T follicular helper cell (primary cell): ENCODE results near the gene UQCR10.

Experiments
- DNase-seq: peaks from one replicate; pipeline ENCODE4 v3.0.0-alpha.2; 2020; ENCODE audit warnings: low read depth

UQCR10 gene

DNA sequence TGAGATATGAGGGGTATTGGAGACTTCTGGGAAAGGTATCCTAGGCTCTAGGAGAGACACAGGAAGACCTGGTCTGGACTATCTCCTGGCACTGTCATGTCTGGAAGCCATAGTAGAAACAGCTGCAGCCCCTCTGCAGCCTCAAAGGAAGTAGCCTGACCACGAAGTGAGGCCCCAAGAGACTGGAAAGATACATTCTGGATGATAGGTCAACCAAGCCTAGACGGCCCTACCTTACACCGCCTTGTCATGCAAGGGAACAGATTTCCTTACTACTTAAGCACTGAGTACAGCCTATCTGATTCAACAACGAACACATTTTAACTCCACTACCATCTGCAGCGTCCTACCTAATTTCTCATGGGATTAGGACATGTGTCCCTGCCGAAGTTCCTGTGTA is 31.1 kb downstream of the UQCR10 start:
- no peak for DNase-seq

- no peak for DNase-seq
These were observed 31.6 kb downstream of the UQCR10 start for GRCh38 chr22:29798801-29799200.

- no peak for DNase-seq
These were observed 32.1 kb downstream of the UQCR10 start for GRCh38 chr22:29799217-29799680.

DNA sequence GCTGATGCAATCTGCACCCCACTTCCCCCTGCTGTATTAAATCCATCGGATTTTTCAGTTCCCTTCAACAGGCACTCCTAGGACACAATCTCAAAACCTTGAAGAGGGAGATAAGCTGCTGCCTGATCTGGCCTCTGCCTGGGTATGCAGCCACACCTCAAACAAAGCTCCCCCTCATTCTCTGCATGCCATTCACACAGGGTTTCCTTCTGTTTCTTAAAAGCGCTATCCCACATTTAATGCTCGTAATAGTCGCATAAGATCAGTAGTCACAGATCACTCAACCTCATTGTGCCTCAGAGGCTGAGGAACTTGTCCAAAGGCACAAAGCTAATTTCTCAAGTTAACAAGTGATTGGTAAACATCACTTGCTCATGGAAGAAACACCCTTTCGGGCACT is 34.0 kb downstream of the UQCR10 start:
- DNase-seq, result no peak

DNA sequence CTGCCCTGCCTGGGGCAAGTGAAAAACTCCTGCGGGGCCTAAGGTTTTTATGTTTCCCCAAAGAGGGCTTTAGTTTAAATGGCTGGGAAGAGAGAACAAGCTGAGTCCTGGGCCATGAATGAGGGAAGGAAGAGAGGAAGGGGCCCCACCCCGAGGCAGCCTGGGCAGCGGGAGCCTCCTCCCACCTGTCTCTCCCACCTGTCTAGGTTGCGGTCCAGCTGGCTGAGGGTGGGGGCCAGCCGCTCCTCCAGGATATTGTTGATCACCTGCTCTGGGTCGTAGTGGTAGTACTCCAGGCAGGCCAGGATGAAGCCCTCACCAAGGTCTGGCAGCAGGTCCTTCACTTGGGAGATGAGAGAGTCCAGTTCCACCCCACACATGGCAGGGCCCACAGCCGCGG is 34.6 kb downstream of the UQCR10 start:
- no peak for DNase-seq

DNA sequence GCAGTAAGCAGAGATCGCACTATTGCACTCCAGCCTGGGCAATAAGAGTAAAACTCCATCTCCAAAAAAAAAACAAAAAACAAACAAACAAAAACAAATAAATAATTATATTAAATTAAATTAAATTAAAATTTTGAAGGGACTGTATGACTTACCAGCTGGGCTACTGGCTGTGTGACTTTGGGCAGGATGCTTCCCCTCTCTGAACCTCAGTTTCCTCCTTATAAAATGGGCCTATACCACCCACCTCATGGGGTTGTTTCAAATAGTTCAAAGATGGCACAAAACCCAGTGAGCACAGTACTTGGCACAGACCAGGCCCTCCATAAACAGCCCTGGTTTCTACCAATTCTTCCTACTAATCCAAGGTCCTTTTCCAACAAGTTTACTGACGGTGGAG is 36.0 kb downstream of the UQCR10 start:
- DNase-seq, result no peak

DNA sequence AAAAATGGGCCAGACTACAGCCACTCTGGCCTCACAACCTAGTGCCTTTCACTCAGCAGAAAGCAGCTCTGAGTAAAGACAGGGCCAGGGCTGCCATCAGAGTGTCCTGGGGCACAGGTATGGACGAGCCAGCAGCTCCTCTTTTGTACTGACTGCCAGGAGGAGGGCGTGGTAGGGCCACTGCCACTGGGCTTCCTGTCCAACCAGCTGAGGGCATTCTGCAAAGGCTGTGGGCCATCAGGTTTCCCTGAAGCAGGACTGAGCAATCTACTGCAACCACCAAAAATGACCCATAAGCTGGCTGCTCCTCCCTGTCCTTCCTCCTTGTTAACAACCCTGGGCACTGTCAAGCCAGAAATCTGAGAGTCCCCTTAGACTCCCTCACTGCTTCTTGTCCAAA is 37.8 kb downstream of the UQCR10 start:
- no peak for DNase-seq

GRCh38 chr22:29806196-29806595 is 39.0 kb downstream of the UQCR10 start:
- no peak for DNase-seq

DNA sequence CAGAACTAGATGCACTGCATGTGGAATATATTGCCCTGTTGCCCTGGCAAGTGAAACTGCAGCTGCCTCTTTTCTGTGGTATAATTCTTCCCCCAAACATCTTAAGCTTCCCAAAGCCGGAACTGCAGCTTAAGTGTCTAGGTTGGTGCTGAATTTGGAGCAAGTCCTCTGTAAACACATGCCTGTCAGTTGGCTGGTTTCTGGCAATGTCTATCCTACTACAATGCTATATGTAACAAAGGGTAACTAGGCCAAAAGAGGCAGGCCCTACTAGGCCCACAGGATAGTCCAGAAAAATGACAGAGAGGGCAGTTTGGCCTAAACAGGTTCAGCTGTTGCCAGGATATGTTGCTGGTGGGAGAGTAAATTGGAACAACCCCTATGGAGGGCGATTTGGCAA is 43.0 kb downstream of the UQCR10 start:
- no peak for DNase-seq

DNA sequence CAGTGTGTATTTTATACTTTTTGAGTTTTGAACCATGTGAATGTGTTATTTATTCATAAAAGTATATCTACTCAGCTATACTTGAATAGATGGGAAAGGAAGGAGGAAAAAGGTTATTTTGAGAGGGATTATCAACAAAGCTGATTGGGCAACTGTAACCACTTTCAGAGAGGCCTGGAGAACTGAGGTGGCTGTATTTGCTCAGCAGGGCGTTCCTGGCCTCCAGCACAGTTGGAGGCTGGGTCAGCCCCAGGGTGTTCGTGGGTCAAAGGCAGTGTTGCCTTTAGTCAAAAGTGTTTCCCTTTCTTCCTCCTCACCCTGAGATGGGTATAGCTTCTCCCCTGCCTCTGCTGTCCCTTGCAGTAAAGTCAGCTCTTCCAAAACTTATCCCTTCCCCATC is 44.2 kb downstream of the UQCR10 start:
- DNase-seq, result no peak

GRCh38 chr22:29813126-29813525 is 46.0 kb downstream of the UQCR10 start:
- DNase-seq, result no peak

GRCh38 chr22:29813563-29813962 is 46.4 kb downstream of the UQCR10 start:
- DNase-seq, result no peak

GRCh38 chr22:29814003-29814402 is 46.8 kb downstream of the UQCR10 start:
- DNase-seq, result no peak

DNA sequence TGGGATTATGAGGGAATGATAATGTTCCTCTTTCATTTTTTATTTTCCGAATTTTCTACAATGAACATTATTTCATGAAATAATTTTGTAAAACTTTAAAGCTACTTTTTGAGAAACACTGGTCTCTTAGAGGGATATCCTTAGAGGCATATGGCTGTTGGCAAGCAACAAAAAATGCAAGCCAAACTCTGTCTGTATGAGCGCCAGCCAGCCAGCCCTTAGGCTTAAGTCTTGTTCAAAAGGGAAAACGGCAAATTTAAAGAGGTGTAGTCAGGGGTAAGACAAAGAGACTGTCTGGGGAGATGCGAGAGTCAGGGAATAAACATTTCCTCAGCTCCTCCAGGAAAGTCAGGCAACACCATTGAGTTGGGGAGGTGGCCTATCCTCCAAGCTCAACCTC is 48.4 kb downstream of the UQCR10 start:
- no peak for DNase-seq

DNA sequence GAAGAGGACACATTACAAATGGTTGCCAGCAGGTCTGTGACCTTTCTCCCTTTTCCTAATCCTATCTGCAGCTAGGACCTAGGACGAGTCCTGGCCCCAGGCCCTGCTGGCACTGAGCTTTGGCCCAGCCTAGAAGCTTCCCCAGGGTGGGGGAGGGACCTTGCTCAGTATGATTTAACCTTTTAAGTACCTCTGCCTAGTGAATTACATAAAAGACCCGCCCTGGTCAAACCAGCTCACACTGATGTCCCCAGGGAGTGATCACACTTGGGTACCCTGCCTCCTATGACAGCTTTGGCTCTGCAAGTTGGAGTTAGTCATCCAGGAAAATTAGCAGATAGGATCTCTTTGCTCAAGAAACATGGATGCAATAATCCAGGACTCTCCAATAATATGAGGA is 49.0 kb downstream of the UQCR10 start:
- DNase-seq, result no peak

DNA sequence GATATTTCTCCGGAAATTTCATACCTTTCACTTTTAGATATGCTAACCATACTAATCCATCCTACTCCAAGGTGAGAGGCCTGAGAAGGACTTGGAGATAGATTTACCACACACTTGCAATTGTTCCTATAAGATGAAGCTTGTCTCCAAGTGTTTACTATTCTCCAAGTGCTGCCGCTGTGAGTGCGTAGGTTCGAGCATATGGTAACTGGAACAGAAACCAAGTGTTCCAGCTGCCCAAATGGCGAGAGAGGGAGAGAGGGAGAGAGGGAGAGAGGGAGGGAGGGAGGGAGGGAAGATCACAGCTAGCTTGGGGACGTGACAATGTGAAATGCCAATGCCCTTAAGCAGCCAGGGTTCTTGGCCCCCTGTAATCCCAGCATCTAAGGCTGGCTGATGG is 49.4 kb downstream of the UQCR10 start:
- no peak for DNase-seq

DNA sequence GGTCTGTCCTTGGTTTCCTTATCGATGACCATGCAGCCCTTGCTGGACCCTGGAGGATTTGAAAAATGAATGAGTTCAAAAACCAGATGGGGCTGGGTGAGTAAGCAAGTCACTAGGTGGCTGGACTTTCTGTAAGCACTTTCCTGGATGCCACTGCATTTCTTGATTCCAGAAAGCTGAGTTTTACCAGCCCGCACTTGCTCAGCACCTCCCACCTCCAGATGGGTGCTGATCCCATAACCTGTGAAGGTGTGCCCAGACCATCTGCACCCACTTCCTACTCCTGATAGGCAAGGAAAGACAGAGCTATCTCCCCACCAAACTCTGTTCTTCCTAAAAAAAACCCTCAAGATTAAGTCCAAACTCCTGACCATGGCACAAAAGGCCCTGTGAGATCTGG is 49.8 kb downstream of the UQCR10 start:
- no peak for DNase-seq

DNA sequence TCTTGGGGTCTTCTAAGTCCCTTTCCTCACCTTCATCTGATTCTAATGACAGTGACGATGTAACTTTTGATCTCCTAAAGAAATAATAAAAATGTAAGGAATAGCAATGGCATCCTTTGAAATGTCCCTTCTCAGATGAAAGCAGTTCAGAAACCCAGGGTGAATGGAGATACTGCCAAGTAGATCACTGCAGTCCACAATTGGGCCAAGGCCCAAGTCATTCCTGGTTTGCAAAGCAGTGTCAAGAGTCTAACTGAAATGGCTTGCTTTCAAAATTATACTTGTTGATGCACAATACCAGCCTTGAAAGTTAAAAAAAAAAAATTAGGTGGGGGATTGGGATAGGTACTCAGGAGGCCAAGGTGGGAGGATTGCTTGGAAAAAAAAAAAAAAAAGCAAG is 50.6 kb downstream of the UQCR10 start:
- no peak for DNase-seq

DNA sequence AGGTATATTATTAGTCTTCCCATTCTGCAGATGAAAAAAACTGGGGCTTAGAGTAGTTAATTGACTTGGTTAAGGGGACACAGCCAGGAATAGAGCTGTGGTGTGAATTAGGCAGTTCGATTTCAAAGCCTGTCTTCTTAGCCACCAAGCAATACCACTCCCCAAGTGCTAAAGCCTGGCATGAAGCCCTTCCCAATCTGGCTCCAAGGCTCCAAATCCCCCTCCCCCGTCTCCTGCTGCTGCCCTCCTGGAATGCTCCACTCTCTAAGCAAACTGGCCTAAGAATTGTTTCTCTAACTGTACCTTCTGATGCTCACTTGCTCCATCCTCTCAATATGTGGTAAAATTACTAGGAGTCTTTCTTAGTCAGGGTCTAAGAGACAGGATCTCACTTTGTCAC is 52.3 kb downstream of the UQCR10 start:
- DNase-seq, result no peak
